H4 (cell line): ENCODE measurements around the gene NCBP1. TPM values are rescaled to one million over a fixed set of nuclear protein-coding genes. Genes with fewer than 3 reads are reported as not detected.

Experiments used
- DNase-seq: peaks from one replicate; pipeline ENCODE4 v3.0.0-alpha.2; 2015; ENCODE audit warnings: low spot score
- total RNA-seq: library from RNA; depleted of rRNA; stranded (reverse); fragments of >200 nt; shearing (Covaris generic); gene quantifications from 2 replicates; pipeline ENCODE4 v1.2.3, GENCODE V29; 2014; rRNA removed

The NCBP1 gene
- total RNA-seq, 1 experiment from 2014 or later, result 32.9 TPM

DNA sequence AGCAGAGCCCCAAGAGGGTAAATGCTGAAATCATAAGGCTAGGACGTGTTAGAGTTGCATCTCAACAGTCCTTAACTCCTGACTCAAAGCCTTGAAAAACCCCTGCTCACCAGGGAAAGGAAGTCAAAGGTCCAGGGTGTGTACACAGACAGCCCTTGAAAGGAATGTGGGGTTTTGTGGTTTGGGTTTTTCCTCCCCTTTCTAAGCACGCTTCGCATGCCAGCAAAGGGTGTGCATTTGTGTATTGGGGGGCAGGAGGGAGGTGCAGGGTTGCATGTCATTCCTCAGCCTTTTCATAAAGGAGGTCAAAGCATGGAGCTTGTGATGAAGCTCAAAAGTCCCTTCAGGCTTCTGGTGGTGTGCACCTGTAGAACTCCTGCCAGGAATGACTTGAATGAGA is 80.8 kb downstream of the NCBP1 start:
- DNase-seq, result peak; percentile 64

GRCh38 chr9:97717866-97718265 is 84.2 kb downstream of the NCBP1 start:
- DNase-seq, result no peak

- DNase-seq, result no peak
These were observed 87.8 kb downstream of the NCBP1 start for GRCh38 chr9:97721396-97721795.

GRCh38 chr9:97722331-97722730 is 88.7 kb downstream of the NCBP1 start:
- no peak for DNase-seq

Other genes with a start within 250 kb of the NCBP1 start
- 15.8 and 19.2 TPM in 2 replicates for gene TDRD7, start 221.7 kb upstream of the NCBP1 start, total RNA-seq
- gene TMOD1, start 132.2 kb upstream of the NCBP1 start, total RNA-seq, result 1.3 and 1.8 TPM in 2 replicates
- gene TSTD2, start 453 bp upstream of the NCBP1 start, total RNA-seq, result 8.5 and 9.3 TPM in 2 replicates
- 2.7 and 5.9 TPM in 2 replicates for gene XPA, start 63.5 kb downstream of the NCBP1 start, total RNA-seq
- gene FOXE1, start 219.4 kb downstream of the NCBP1 start, total RNA-seq, result not detected in 2 replicates